SK-N-SH treated with all-trans-retinoic acid at 6 μM for 48 hours (cell line): ENCODE results near the gene CRY1.

Experiments used
- ATAC-seq: fragments of 200-7000 bp; cut with Tn5 transposase; 3 replicates; pipeline ENCODE4 v1.9.1; 2020; ENCODE audit warnings: mild to moderate bottlenecking, moderate library complexity
- ARNTL ChIP-seq: fragments of 450-650 bp; formaldehyde crosslinking; IDR thresholded peaks from 2 replicates; pipeline ENCODE4 v1.5.0; 2020; ENCODE audit warnings: low read depth, mild to moderate bottlenecking, moderate library complexity, borderline replicate concordance
- BACH2 ChIP-seq: fragments of 250-450 bp; sonication (Bioruptor Pico); IDR thresholded peaks from 2 replicates; pipeline ENCODE4 v1.9.0; 2021; ENCODE audit warnings: mild to moderate bottlenecking, borderline replicate concordance
- CSDC2 ChIP-seq: fragments of 250-450 bp; sonication (Bioruptor Pico); IDR thresholded peaks from 2 replicates; pipeline ENCODE4 v1.5.0; 2020; ENCODE audit warnings: mild to moderate bottlenecking, moderate library complexity
- ESRRG ChIP-seq: fragments of 250-450 bp; sonication (Bioruptor Pico); IDR thresholded peaks from 2 replicates; pipeline ENCODE4 v1.6.1; 2021; ENCODE audit warnings: mild to moderate bottlenecking
- GLIS3 ChIP-seq: fragments of 250-450 bp; sonication (Bioruptor Pico); IDR thresholded peaks from 2 replicates; pipeline ENCODE4 v1.5.0; 2020; ENCODE audit warnings: mild to moderate bottlenecking, moderate library complexity
- ISL1 ChIP-seq: fragments of 250-450 bp; sonication (Bioruptor Pico); IDR thresholded peaks from 2 replicates; pipeline ENCODE4 v2.1.2; 2022; ENCODE audit warnings: mild to moderate bottlenecking, moderate library complexity
- OSR1 ChIP-seq: fragments of 250-450 bp; sonication (Bioruptor Pico); IDR thresholded peaks from 2 replicates; pipeline ENCODE4 v1.8.0; 2022; ENCODE audit warnings: moderate library complexity, mild to moderate bottlenecking, inconsistent platforms
- PPARA ChIP-seq: fragments of 250-450 bp; sonication (Bioruptor Pico); IDR thresholded peaks from 2 replicates; pipeline ENCODE4 v1.5.0; 2020; ENCODE audit warnings: mild to moderate bottlenecking, borderline replicate concordance
- RARB ChIP-seq: fragments of 250-450 bp; sonication (Bioruptor Pico); IDR thresholded peaks from 2 replicates; pipeline ENCODE4 v1.8.0; 2021; ENCODE audit warnings: mild to moderate bottlenecking, moderate library complexity
- SNAI2 ChIP-seq: fragments of 250-450 bp; sonication (Bioruptor Pico); IDR thresholded peaks from 2 replicates; pipeline ENCODE4 v1.5.0; 2020; ENCODE audit warnings: mild to moderate bottlenecking, moderate library complexity
- TCF4 ChIP-seq: fragments of 250-450 bp; sonication (Bioruptor Pico); IDR thresholded peaks from 2 replicates; pipeline ENCODE4 v1.8.0; 2021; ENCODE audit warnings: mild to moderate bottlenecking, moderate library complexity, borderline replicate concordance
- ZC3H10 ChIP-seq: fragments of 250-450 bp; sonication (Bioruptor Pico); IDR thresholded peaks from 2 replicates; pipeline ENCODE4 v1.5.1; 2021; ENCODE audit warnings: mild to moderate bottlenecking, moderate library complexity
- ZFP3 ChIP-seq: fragments of 250-450 bp; sonication (Bioruptor Pico); IDR thresholded peaks from 2 replicates; pipeline ENCODE4 v1.5.0; 2020; ENCODE audit warnings: mild to moderate bottlenecking, moderate library complexity
- ZFP30 ChIP-seq: fragments of 450-650 bp; formaldehyde crosslinking; IDR thresholded peaks from 2 replicates; pipeline ENCODE4 v1.5.0; 2022; ENCODE audit warnings: mild to moderate bottlenecking, moderate library complexity
- ZNF565 ChIP-seq: fragments of 450-650 bp; formaldehyde crosslinking; conservative IDR thresholded peaks from 2 replicates; pipeline ENCODE4 v1.5.0; 2020; ENCODE audit warnings: low read depth, mild to moderate bottlenecking, moderate library complexity
- ZNF70 ChIP-seq: fragments of 450-650 bp; formaldehyde crosslinking; IDR thresholded peaks from 2 replicates; pipeline ENCODE4 v1.5.0; 2020; ENCODE audit warnings: mild to moderate bottlenecking, moderate library complexity
- ZNF8 ChIP-seq: fragments of 450-650 bp; formaldehyde crosslinking; IDR thresholded peaks from 2 replicates; pipeline ENCODE4 v1.5.0; 2020; ENCODE audit warnings: mild to moderate bottlenecking, moderate library complexity
- TF ChIP-seq, protein P1 (sequence below): fragments of 250-450 bp; sonication (Bioruptor Pico); IDR thresholded peaks from 2 replicates; pipeline ENCODE4 v1.5.0; 2020; ENCODE audit warnings: mild to moderate bottlenecking, moderate library complexity
- TF ChIP-seq, protein P2 (sequence below): fragments of 250-450 bp; sonication (Bioruptor Pico); IDR thresholded peaks from 2 replicates; pipeline ENCODE4 v1.8.0; 2021; ENCODE audit warnings: low read depth, mild to moderate bottlenecking, moderate library complexity, borderline replicate concordance
- TF ChIP-seq, protein P3 (sequence below): fragments of 250-450 bp; sonication (Bioruptor Pico); IDR thresholded peaks from 2 replicates; pipeline ENCODE4 v1.5.1; 2021; ENCODE audit warnings: mild to moderate bottlenecking, moderate library complexity
- TF ChIP-seq, protein P4 (sequence below): fragments of 250-450 bp; sonication (Bioruptor Pico); IDR thresholded peaks from 2 replicates; pipeline ENCODE4 v1.8.0; 2020; ENCODE audit warnings: mild to moderate bottlenecking, moderate library complexity, borderline replicate concordance

Gene CRY1

DNA sequence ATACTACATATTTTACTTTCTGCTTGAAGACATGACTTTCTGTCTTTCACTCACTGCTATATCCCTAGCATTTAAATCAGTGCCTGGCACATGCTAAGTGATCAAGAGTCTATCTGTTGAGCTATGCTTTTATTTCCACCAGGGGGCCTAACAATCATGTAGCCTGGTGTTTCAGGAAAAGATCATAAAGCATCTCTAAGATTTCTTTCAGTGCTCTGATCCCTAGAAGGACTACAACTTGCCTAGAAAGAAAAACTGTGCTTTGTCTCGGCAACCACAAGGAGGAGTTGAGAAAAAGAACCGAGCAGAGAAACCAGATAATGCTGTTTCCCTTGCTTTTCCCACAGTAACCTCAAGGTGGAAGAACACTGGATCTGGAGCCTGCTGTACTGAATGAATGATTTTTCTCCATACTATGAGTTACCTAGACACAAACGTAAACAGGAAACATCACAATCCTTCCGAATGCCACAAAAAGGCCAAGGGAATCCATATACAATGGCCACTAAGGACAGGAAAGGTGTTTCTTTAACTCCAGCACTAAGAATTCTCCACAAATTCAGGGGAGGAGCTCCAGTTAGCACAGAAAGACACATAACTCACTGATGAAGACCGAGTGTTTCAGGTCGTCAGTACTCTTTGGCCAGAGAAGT lies 1.2 kb downstream of the CRY1 start:
- ATAC-seq = peak; percentile 77
- TF ChIP-seq, protein P1, sequence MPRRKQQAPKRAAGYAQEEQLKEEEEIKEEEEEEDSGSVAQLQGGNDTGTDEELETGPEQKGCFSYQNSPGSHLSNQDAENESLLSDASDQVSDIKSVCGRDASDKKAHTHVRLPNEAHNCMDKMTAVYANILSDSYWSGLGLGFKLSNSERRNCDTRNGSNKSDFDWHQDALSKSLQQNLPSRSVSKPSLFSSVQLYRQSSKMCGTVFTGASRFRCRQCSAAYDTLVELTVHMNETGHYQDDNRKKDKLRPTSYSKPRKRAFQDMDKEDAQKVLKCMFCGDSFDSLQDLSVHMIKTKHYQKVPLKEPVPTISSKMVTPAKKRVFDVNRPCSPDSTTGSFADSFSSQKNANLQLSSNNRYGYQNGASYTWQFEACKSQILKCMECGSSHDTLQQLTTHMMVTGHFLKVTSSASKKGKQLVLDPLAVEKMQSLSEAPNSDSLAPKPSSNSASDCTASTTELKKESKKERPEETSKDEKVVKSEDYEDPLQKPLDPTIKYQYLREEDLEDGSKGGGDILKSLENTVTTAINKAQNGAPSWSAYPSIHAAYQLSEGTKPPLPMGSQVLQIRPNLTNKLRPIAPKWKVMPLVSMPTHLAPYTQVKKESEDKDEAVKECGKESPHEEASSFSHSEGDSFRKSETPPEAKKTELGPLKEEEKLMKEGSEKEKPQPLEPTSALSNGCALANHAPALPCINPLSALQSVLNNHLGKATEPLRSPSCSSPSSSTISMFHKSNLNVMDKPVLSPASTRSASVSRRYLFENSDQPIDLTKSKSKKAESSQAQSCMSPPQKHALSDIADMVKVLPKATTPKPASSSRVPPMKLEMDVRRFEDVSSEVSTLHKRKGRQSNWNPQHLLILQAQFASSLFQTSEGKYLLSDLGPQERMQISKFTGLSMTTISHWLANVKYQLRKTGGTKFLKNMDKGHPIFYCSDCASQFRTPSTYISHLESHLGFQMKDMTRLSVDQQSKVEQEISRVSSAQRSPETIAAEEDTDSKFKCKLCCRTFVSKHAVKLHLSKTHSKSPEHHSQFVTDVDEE (CRISPR knock-in tag) = peak; percentile 27; the same call in 1 of the 2 replicates
- TF ChIP-seq GLIS3 = no peak

DNA sequence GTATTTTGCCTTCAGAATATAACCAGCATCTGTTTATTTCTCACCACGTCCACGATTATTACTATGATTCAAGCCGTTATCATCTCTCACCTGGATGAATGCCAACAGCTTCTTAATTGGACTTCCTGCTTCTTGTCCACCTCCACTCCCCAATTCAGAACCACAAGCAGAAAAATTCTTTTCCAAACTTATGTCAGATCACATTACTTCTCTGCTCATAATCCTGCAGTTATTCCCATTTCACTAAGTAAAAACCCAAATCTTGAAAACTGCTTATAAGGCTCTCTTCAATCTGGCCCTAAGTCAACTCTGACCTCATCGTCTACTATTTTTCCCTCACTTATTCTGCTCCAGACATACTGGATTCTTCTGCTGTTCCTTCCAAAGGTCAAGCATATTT lies 2.0 kb downstream of the CRY1 start:
- no peak; the same call in 2 of the 3 replicates for ATAC-seq

DNA sequence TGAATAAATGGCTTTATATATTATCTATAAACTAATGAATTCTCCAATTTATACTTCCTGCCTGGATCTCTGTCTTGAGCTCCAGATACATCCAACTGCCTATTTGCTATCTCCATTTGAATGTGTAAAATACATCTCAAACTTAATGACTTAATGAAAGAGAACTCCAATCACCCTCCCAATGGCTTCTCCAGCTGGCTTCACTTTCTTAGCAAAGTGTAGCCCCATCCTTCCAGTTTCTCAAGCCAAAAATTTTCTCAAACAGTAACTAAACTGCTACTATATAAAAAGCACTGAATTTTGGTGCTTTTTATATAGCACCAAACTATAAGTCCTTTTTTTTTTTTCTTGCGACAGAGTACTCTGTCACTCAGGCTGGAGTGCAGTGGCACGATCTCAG lies 2.6 kb downstream of the CRY1 start:
- ATAC-seq = no peak
- TF ChIP-seq PPARA (CRISPR knock-in tag) (no peak), ISL1 (CRISPR knock-in tag) (no peak), ESRRG (CRISPR knock-in tag) (no peak), OSR1 (no peak), TCF4 (CRISPR knock-in tag) (no peak), RARB (CRISPR knock-in tag) (no peak), BACH2 (CRISPR knock-in tag) (no peak), ZNF565 (CRISPR knock-in tag) (no peak)
- TF ChIP-seq, protein P2, sequence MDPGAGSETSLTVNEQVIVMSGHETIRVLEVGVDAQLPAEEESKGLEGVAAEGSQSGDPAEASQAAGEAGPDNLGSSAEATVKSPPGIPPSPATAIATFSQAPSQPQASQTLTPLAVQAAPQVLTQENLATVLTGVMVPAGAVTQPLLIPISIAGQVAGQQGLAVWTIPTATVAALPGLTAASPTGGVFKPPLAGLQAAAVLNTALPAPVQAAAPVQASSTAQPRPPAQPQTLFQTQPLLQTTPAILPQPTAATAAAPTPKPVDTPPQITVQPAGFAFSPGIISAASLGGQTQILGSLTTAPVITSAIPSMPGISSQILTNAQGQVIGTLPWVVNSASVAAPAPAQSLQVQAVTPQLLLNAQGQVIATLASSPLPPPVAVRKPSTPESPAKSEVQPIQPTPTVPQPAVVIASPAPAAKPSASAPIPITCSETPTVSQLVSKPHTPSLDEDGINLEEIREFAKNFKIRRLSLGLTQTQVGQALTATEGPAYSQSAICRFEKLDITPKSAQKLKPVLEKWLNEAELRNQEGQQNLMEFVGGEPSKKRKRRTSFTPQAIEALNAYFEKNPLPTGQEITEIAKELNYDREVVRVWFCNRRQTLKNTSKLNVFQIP = no peak
- TF ChIP-seq, protein P1 (CRISPR knock-in tag) = no peak

More for the DNA sequence above, 2.0 kb downstream of the CRY1 start:
- TF ChIP-seq TCF4 (CRISPR knock-in tag) = no peak
- TF ChIP-seq PPARA (CRISPR knock-in tag) = no peak
- TF ChIP-seq OSR1 = no peak
- TF ChIP-seq SNAI2 (CRISPR knock-in tag) = no peak
- no peak for TF ChIP-seq ZC3H10 (CRISPR knock-in tag)
- no peak for TF ChIP-seq ZNF70 (CRISPR knock-in tag)
- TF ChIP-seq ZNF8 (CRISPR knock-in tag) = no peak
- TF ChIP-seq, protein P1 (CRISPR knock-in tag) = no peak
- TF ChIP-seq, protein P2 = no peak
- TF ChIP-seq ZNF565 (CRISPR knock-in tag) = no peak
- no peak for TF ChIP-seq ZFP3 (CRISPR knock-in tag)
- no peak for TF ChIP-seq ARNTL (CRISPR knock-in tag)
- TF ChIP-seq, protein P3, sequence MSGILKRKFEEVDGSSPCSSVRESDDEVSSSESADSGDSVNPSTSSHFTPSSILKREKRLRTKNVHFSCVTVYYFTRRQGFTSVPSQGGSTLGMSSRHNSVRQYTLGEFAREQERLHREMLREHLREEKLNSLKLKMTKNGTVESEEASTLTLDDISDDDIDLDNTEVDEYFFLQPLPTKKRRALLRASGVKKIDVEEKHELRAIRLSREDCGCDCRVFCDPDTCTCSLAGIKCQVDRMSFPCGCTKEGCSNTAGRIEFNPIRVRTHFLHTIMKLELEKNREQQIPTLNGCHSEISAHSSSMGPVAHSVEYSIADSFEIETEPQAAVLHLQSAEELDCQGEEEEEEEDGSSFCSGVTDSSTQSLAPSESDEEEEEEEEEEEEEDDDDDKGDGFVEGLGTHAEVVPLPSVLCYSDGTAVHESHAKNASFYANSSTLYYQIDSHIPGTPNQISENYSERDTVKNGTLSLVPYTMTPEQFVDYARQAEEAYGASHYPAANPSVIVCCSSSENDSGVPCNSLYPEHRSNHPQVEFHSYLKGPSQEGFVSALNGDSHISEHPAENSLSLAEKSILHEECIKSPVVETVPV (CRISPR knock-in tag) = no peak
- no peak for TF ChIP-seq RARB (CRISPR knock-in tag)
- no peak for TF ChIP-seq ZFP30 (CRISPR knock-in tag)
- TF ChIP-seq CSDC2 = no peak
- TF ChIP-seq, protein P4, sequence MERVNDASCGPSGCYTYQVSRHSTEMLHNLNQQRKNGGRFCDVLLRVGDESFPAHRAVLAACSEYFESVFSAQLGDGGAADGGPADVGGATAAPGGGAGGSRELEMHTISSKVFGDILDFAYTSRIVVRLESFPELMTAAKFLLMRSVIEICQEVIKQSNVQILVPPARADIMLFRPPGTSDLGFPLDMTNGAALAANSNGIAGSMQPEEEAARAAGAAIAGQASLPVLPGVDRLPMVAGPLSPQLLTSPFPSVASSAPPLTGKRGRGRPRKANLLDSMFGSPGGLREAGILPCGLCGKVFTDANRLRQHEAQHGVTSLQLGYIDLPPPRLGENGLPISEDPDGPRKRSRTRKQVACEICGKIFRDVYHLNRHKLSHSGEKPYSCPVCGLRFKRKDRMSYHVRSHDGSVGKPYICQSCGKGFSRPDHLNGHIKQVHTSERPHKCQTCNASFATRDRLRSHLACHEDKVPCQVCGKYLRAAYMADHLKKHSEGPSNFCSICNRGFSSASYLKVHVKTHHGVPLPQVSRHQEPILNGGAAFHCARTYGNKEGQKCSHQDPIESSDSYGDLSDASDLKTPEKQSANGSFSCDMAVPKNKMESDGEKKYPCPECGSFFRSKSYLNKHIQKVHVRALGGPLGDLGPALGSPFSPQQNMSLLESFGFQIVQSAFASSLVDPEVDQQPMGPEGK (CRISPR knock-in tag) = no peak
